ENCODE results near the gene PLEKHA7. TPM values are rescaled to one million over a fixed set of nuclear protein-coding genes. Genes with fewer than 3 reads are reported as not detected.

PLEKHA7 gene
- total RNA-seq, 3 donors from 2014 or later, result 9.8 to 54.6 (median 36.7) TPM

DNA sequence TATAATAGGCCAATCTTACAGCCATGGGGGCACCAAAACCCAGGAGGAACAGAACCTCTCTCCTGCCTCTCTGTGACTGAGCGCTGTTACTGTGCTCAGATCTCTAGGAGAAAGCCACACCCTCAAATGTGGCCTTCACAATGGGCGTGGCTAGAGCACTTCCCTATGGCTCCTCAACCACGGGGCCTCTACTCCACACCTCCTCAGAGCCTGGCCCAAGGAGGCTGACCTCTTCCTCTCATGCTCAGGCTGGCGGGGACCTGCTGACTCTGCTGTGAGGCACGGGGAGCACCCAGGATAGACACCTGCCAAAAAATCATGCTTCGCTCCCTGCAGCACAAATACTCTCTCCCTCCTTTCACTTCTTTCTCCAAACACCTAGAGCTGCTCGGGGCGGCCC lies 234.8 kb downstream of the PLEKHA7 start:
- no peaks in the 10 kb centered on the region for H3K9me3 ChIP-seq
- H3K27me3 ChIP-seq, result no peaks in the 10 kb centered on the region
- H3K4me1 ChIP-seq, result no peaks in the 10 kb centered on the region
- DNase-seq (ENCODE audit: low spot score in 2 of 2), result no peak
- H3K27ac ChIP-seq, result no peak overlapping the region
- TF ChIP-seq, protein P1, sequence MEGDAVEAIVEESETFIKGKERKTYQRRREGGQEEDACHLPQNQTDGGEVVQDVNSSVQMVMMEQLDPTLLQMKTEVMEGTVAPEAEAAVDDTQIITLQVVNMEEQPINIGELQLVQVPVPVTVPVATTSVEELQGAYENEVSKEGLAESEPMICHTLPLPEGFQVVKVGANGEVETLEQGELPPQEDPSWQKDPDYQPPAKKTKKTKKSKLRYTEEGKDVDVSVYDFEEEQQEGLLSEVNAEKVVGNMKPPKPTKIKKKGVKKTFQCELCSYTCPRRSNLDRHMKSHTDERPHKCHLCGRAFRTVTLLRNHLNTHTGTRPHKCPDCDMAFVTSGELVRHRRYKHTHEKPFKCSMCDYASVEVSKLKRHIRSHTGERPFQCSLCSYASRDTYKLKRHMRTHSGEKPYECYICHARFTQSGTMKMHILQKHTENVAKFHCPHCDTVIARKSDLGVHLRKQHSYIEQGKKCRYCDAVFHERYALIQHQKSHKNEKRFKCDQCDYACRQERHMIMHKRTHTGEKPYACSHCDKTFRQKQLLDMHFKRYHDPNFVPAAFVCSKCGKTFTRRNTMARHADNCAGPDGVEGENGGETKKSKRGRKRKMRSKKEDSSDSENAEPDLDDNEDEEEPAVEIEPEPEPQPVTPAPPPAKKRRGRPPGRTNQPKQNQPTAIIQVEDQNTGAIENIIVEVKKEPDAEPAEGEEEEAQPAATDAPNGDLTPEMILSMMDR (IDR thresholded peaks at IDR 0.05), result no peak
- TF ChIP-seq POLR2AphosphoS5 (IDR thresholded peaks at IDR 0.05), result no peak
- no peak for TF ChIP-seq POLR2A (IDR thresholded peaks at IDR 0.05)
- no peak overlapping the region for H3K4me3 ChIP-seq
- intact Hi-C loops (cut with DNase I; ENCODE audit: low total_unique reads), result no loop called here
- no peaks in the 10 kb centered on the region for H3K36me3 ChIP-seq

DNA sequence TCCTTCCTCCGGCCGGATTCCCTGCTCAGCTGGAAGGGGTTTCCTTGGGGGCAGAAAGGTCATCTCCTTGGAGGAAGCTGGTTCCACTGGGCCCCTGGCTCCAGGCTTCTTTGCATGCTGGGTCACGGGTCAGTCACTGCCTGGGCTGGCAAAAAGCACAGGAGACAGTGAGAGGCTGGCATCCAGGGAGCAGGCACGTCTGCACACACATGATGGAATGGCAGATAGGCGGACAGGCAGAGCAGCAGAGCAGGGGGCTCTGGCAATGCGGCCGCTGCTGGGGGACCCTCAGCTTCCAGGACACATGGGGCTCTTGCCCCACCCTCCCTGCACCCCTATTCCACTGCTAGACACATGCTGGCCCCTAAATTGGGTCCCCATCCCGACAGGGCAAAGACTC lies 235.3 kb downstream of the PLEKHA7 start:
- no peaks in the 10 kb centered on the region for H3K4me1 ChIP-seq
- intact Hi-C loops (cut with DNase I; ENCODE audit: low total_unique reads), result no loop called here

DNA sequence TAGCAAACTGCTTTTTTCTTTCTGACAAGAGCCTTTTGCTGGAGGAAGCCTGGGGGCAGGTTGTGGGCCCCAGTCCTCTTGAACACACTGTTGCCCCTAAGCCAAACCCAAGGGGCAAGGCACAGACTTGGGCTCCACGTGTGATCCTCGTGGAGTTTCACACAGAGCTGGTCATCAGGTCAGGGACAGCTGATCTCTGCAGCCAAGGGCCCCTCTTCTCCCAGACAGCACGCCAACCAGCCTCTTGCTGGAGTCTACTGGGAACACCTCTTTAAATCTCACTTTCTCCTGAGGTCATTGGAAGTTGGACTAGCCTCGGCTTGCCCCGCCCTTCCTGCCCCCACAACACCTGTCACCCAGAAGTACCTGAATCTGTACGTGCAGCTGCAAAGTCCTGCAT lies 235.9 kb downstream of the PLEKHA7 start:
- no peaks in the 10 kb centered on the region for H3K27me3 ChIP-seq
- H3K4me3 ChIP-seq, result no peak overlapping the region
- no peak overlapping the region for H3K27ac ChIP-seq
- H3K36me3 ChIP-seq, result no peaks in the 10 kb centered on the region
- H3K4me1 ChIP-seq, result no peaks in the 10 kb centered on the region
- no peak for DNase-seq (ENCODE audit: low spot score in 2 of 2)
- TF ChIP-seq POLR2A (IDR thresholded peaks at IDR 0.05), result no peak
- TF ChIP-seq, protein P1 (IDR thresholded peaks at IDR 0.05), result no peak
- TF ChIP-seq POLR2AphosphoS5 (IDR thresholded peaks at IDR 0.05), result no peak
- H3K9me3 ChIP-seq, result no peaks in the 10 kb centered on the region
- intact Hi-C loops (cut with DNase I; ENCODE audit: low total_unique reads), result no loop called here

More for the DNA sequence above, 235.3 kb downstream of the PLEKHA7 start:
- no peaks in the 10 kb centered on the region for H3K36me3 ChIP-seq
- no peak overlapping the region for H3K4me3 ChIP-seq
- no peaks in the 10 kb centered on the region for H3K9me3 ChIP-seq
- TF ChIP-seq POLR2AphosphoS5 (IDR thresholded peaks at IDR 0.05) (no peak), POLR2A (IDR thresholded peaks at IDR 0.05) (no peak)
- TF ChIP-seq, protein P1 (IDR thresholded peaks at IDR 0.05), result no peak
- no peaks in the 10 kb centered on the region for H3K27me3 ChIP-seq
- H3K27ac ChIP-seq, result no peak overlapping the region
- DNase-seq (ENCODE audit: low spot score in 2 of 2), result no peak

DNA sequence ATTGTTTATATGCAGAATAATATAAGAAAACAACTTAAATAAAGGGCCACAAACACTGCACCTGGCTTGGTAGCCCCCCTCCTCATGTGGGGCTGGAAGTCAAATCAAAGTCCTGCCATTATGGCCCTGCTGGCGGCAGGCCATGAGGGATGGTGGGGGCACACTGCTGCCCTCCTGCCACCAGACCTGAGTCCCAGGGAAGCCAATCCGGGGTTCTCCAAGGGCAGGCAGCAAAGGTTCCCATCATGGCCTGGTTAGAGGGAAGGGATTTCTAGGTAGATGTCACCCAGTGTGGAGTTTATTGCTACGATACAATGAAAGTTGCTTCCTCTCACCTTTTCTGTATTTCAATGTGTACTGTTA lies 236.6 kb downstream of the PLEKHA7 start:
- Histone ChIP-seq H3K36me3 (no peaks in the 10 kb centered on the region), H3K4me1 (no peaks in the 10 kb centered on the region), H3K4me3 (no peak overlapping the region), H3K27me3 (no peaks in the 10 kb centered on the region), H3K9me3 (no peaks in the 10 kb centered on the region), H3K27ac (no peak overlapping the region)
- intact Hi-C loops (cut with DNase I; ENCODE audit: low total_unique reads), result no loop called here
- DNase-seq (ENCODE audit: low spot score in 2 of 2), result no peak
- TF ChIP-seq POLR2AphosphoS5 (IDR thresholded peaks at IDR 0.05), result no peak
- TF ChIP-seq, protein P1 (IDR thresholded peaks at IDR 0.05), result no peak
- TF ChIP-seq POLR2A (IDR thresholded peaks at IDR 0.05), result no peak

- TF ChIP-seq POLR2A (IDR thresholded peaks at IDR 0.05) (no peak), POLR2AphosphoS5 (IDR thresholded peaks at IDR 0.05) (no peak)
- TF ChIP-seq, protein P1 (IDR thresholded peaks at IDR 0.05), result no peak
- H3K4me1 ChIP-seq, result no peaks in the 10 kb centered on the region
- intact Hi-C loops (cut with DNase I; ENCODE audit: low total_unique reads), result no loop called here
- no peak overlapping the region for H3K4me3 ChIP-seq
- no peaks in the 10 kb centered on the region for H3K36me3 ChIP-seq
- H3K9me3 ChIP-seq, result no peaks in the 10 kb centered on the region
- no peaks in the 10 kb centered on the region for H3K27me3 ChIP-seq
- no peak for DNase-seq (ENCODE audit: low spot score in 2 of 2)
- no peak overlapping the region for H3K27ac ChIP-seq
These were observed 237.3 kb downstream of the PLEKHA7 start for GRCh38 chr11:16776711-16777612.

Data from breast epithelium (tissue), 4 donors.